Measurements from ENCODE around the gene PCCA.
"Not testable (repeated sequence)": the region's sequence is repeated elsewhere in the genome, so short reads cannot be mapped to it uniquely, and the experiment has no call there.

DNA sequence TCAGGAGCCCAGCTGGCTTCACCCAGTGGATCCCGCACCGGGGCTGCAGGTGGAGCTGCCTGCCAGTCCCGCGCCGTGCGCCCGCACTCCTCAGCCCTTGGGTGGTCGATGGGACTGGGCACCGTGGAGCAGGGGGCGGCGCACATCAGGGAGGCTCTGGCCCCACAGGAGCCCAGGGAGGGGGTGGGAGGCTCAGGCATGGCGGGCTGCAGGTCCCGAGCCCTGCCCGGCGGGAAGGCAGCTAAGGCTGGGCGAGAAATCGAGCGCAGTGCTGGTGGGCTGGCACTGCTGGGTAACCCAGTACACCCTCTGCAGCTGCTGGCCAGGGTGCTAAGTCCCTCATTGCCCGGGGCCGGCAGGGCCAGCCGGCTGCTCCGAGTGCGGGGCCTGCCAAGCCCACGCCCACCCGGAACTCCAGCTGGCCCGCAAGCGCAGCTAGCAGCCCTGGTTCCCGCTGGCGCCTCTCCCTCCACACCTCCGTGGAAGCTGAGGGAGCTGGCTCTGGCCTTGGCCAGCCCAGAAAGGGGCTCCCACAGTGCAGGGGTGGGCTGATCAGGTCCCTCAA, 135.2 kb downstream of the PCCA start:
- TF ChIP-seq, protein P1, sequence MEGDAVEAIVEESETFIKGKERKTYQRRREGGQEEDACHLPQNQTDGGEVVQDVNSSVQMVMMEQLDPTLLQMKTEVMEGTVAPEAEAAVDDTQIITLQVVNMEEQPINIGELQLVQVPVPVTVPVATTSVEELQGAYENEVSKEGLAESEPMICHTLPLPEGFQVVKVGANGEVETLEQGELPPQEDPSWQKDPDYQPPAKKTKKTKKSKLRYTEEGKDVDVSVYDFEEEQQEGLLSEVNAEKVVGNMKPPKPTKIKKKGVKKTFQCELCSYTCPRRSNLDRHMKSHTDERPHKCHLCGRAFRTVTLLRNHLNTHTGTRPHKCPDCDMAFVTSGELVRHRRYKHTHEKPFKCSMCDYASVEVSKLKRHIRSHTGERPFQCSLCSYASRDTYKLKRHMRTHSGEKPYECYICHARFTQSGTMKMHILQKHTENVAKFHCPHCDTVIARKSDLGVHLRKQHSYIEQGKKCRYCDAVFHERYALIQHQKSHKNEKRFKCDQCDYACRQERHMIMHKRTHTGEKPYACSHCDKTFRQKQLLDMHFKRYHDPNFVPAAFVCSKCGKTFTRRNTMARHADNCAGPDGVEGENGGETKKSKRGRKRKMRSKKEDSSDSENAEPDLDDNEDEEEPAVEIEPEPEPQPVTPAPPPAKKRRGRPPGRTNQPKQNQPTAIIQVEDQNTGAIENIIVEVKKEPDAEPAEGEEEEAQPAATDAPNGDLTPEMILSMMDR (IDR thresholded peaks at IDR 0.05), result not testable (repeated sequence)
- TF ChIP-seq EP300, POLR2A, POLR2AphosphoS5 (IDR thresholded peaks at IDR 0.05): not testable (repeated sequence)

Data from suprapubic skin (tissue), 4 donors.